Measurements from ENCODE around the gene KIAA0319L. TPM values are rescaled to one million over a fixed set of nuclear protein-coding genes. Genes with fewer than 3 reads are reported as not detected.

The KIAA0319L gene
- total RNA-seq, 1 experiment from 2014 or later, result 46.4 TPM

- Histone ChIP-seq H2BK20ac (ENCODE audit: low read depth, low read length, poor library complexity, severe bottlenecking) (no peak overlapping the region), H3K9ac (ENCODE audit: extremely low read depth, insufficient read length, low read length) (no peak overlapping the region), H4K8ac (replicated peaks; ENCODE audit: insufficient read length, low read depth, low read length) (no peak overlapping the region), H3K27ac (ENCODE audit: insufficient read length, low read depth, low read length) (no peak overlapping the region), H4K5ac (ENCODE audit: insufficient read length, low read depth, low read length) (no peak overlapping the region), H4K20me1 (ENCODE audit: control insufficient read depth, insufficient read depth, insufficient read length) (no peaks in the 10 kb centered on the region), H2AK5ac (ENCODE audit: insufficient read length, low read length) (no peak overlapping the region), H3T11ph (ENCODE audit: low read length) (no peak overlapping the region), H3K4ac (ENCODE audit: low read depth, low read length) (no peak overlapping the region), H2BK5ac (ENCODE audit: insufficient read length, low read length) (no peak overlapping the region), H3K9me3 (ENCODE audit: control insufficient read depth, low read depth, low read length) (no peaks in the 10 kb centered on the region), H3K27me3 (ENCODE audit: insufficient read depth, low read length) (peaks cover 4% of the 10 kb centered on the region; the same call in 1 of the 2 replicates), H3K18ac (ENCODE audit: insufficient read length, low read depth, low read length) (no peak overlapping the region), H2BK120ac (ENCODE audit: low read depth, low read length, poor library complexity, severe bottlenecking) (no peak overlapping the region), H3K79me2 (ENCODE audit: insufficient read depth, low read length) (no peaks in the 10 kb centered on the region), H4K91ac (ENCODE audit: insufficient read length, low read depth, low read length) (no peak overlapping the region), H2BK15ac (ENCODE audit: low read depth, low read length) (no peak overlapping the region), H2AFZ (ENCODE audit: low read length) (no peak overlapping the region), H3K4me2 (ENCODE audit: insufficient read depth, insufficient read length, low read length) (no peak overlapping the region), H2BK12ac (ENCODE audit: insufficient read length, low read depth, low read length) (no peak overlapping the region), H3K4me1 (ENCODE audit: insufficient read depth, low read length) (no peaks in the 10 kb centered on the region), H3K23ac (ENCODE audit: insufficient read length, low read depth, low read length) (no peak overlapping the region), H3K56ac (ENCODE audit: insufficient read length, low read depth, low read length) (no peak overlapping the region), H3K79me1 (ENCODE audit: insufficient read depth, low read depth, low read length, poor library complexity, severe bottlenecking) (no peaks in the 10 kb centered on the region), H3K14ac (ENCODE audit: insufficient read depth, low read length) (no peak overlapping the region; the same call in 1 of the 2 replicates), H3K23me2 (ENCODE audit: insufficient read length, low read depth, low read length, poor library complexity, severe bottlenecking) (no peaks in the 10 kb centered on the region)
- no CpG with 5 or more reads among the region's 11 CpGs for WGBS (ENCODE audit: extremely low coverage, insufficient read length, low lambda C conversion rate)
- H3K4me1 Mint-ChIP-seq, result peaks cover 7 to 10% of the 10 kb centered on the region in 2 experiments
- DNase-seq, result no peak
- H3K27me3 Mint-ChIP-seq (ENCODE audit: low read depth), result peaks cover 26% of the 10 kb centered on the region
- H3K27ac Mint-ChIP-seq, result no peak overlapping the region
- no peak overlapping the region for H3K4me3 Mint-ChIP-seq
- TF ChIP-seq CTCF (conservative IDR thresholded peaks at IDR 0.05), result no peak
- no peaks in the 10 kb centered on the region; a peak in 1 of 5 replicates for H3K9me3 Mint-ChIP-seq
- H3K36me3 Mint-ChIP-seq (ENCODE audit: insufficient read depth in 1 of 3, low read depth in 3 of 3), result peaks cover 23 to 53% (median 48%) of the 10 kb centered on the region in 3 experiments
Measured at GRCh38 chr1:35565742-35566133, 8.5 kb upstream of the KIAA0319L start.

Measured in H9 (cell line).